ENCODE results near the gene CRYL1. TPM values are rescaled to one million over a fixed set of nuclear protein-coding genes. Genes with fewer than 3 reads are reported as not detected.

CRYL1 gene
- total and polyA plus RNA-seq, 2 of the 8 experiments (the other 6 are each of a cell fraction or from before 2014, with no cell fraction given), result 1.9 to 6.4 TPM

GRCh38 chr13:20399515-20399914 lies 126.1 kb downstream of the CRYL1 start (continued):
- TF ChIP-seq POLR2AphosphoS5 (IDR thresholded peaks at IDR 0.05; ENCODE audit: low read depth, low read length) (no peak), EP300 (IDR thresholded peaks at IDR 0.05; ENCODE audit: borderline replicate concordance in 1 of 2, low read depth in 2 of 2, low read length in 2 of 2) (no peak), POLR2A (IDR thresholded peaks at IDR 0.05; ENCODE audit: control extremely low read depth in 1 of 2, low read depth in 2 of 2, low read length in 2 of 2) (no peak), BRCA1 (IDR thresholded peaks at IDR 0.05; ENCODE audit: low read depth, low read length) (no peak), GABPA (IDR thresholded peaks at IDR 0.05; ENCODE audit: borderline replicate concordance, insufficient read depth, low read length) (no peak), MAFK (IDR thresholded peaks at IDR 0.05; ENCODE audit: low read depth, low read length) (no peak)
- TF ChIP-seq, protein P1, sequence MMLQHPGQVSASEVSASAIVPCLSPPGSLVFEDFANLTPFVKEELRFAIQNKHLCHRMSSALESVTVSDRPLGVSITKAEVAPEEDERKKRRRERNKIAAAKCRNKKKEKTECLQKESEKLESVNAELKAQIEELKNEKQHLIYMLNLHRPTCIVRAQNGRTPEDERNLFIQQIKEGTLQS (IDR thresholded peaks at IDR 0.05; ENCODE audit: insufficient read depth, low read depth, low read length), result no peak
